Measurements from ENCODE around the gene SAE1.

SAE1 gene

DNA sequence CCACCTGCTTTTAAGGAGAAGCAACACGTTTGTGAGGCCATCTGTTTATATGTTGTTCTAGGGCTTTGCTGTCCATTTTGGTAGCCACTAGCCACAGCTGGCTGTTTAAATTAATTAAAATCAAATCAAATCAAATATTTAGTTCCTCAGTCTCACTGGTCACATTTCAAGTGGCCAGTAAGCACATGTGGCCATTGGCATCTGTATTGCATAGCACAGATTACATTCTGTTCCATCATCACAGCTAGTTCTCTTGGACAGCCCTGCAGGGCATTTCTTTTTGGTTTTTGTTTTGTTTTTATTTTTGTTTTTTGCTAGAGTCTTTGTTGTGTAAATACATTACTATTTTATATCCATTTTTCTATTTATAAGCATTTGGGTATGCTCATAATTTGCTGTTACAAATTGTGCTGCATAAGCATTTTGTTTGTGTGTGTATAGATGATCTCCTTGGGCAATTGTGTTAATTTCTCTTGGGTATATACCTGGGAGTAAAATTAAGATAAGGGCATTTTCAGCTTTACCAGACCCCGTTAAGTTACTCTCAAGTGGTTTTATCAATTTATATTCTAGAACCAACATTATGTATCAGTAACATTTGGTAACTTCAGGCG lies 31.3 kb downstream of the SAE1 start:
- Histone ChIP-seq H3K36me3 (ENCODE audit: insufficient read depth, low read length) (peaks cover 80% of the 10 kb centered on the region), H3K4me2 (ENCODE audit: insufficient read depth, low read length) (no peak overlapping the region), H3K4me3 (ENCODE audit: low read depth in 1 of 2, low read length in 2 of 2) (no peak overlapping the region), H4K20me1 (ENCODE audit: insufficient read depth, low read length) (peaks cover 50% of the 10 kb centered on the region), H3K9me3 (ENCODE audit: insufficient read depth, low read length, severe bottlenecking) (no peaks in the 10 kb centered on the region), H3K9ac (ENCODE audit: low read depth, low read length) (no peak overlapping the region), H3K79me2 (ENCODE audit: insufficient read depth, low read length) (peaks cover 78% of the 10 kb centered on the region), H2AFZ (ENCODE audit: low read depth, low read length) (no peak overlapping the region), H3K4me1 (ENCODE audit: insufficient read depth, low read length) (peaks cover 18% of the 10 kb centered on the region), H3K27ac (ENCODE audit: low read length) (no peak overlapping the region), H3K27me3 (ENCODE audit: insufficient read depth, low read length, poor library complexity) (no peaks in the 10 kb centered on the region)
- ATAC-seq (ENCODE audit: insufficient read depth, low read depth) (no peak), DNase-seq (no peak)
- TF ChIP-seq, protein P1, sequence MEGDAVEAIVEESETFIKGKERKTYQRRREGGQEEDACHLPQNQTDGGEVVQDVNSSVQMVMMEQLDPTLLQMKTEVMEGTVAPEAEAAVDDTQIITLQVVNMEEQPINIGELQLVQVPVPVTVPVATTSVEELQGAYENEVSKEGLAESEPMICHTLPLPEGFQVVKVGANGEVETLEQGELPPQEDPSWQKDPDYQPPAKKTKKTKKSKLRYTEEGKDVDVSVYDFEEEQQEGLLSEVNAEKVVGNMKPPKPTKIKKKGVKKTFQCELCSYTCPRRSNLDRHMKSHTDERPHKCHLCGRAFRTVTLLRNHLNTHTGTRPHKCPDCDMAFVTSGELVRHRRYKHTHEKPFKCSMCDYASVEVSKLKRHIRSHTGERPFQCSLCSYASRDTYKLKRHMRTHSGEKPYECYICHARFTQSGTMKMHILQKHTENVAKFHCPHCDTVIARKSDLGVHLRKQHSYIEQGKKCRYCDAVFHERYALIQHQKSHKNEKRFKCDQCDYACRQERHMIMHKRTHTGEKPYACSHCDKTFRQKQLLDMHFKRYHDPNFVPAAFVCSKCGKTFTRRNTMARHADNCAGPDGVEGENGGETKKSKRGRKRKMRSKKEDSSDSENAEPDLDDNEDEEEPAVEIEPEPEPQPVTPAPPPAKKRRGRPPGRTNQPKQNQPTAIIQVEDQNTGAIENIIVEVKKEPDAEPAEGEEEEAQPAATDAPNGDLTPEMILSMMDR (IDR thresholded peaks at IDR 0.05; ENCODE audit: borderline replicate concordance, extremely low read depth, low read length, poor library complexity, severe bottlenecking): no peak
- TF ChIP-seq EZH2 (IDR thresholded peaks at IDR 0.05; ENCODE audit: borderline replicate concordance, low read depth, low read length, severe bottlenecking): no peak

DNA sequence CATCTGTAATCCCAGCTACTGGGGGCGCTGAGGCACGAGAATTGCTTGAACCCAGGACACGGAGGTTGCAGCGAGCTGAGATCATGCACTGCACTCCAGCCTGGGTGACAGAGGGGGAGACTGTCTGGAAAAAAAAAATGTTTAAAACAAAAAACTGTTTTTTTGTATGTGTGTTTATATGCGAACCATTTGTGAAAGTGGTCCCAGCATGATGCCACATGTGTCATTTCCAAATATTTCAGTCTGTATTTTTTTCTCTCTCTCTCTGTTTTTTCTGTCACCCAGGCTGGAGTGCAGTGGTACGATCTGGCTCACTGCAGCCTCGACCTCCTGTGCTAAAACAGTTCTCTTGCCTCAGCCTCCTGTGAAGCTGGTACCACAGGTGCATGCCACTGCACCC lies 37.4 kb downstream of the SAE1 start:
- Histone ChIP-seq H3K27me3 (ENCODE audit: insufficient read depth, low read length, poor library complexity) (no peaks in the 10 kb centered on the region), H3K9me3 (ENCODE audit: insufficient read depth, low read length, severe bottlenecking) (no peaks in the 10 kb centered on the region), H3K4me1 (ENCODE audit: insufficient read depth, low read length) (no peaks in the 10 kb centered on the region), H3K79me2 (ENCODE audit: insufficient read depth, low read length) (peaks cover 61% of the 10 kb centered on the region), H3K9ac (ENCODE audit: low read depth, low read length) (no peak overlapping the region), H3K4me3 (ENCODE audit: low read depth in 1 of 2, low read length in 2 of 2) (no peak overlapping the region), H3K4me2 (ENCODE audit: insufficient read depth, low read length) (no peak overlapping the region), H2AFZ (ENCODE audit: low read depth, low read length) (no peak overlapping the region), H4K20me1 (ENCODE audit: insufficient read depth, low read length) (peaks cover 30% of the 10 kb centered on the region; the same call in 1 of the 2 replicates), H3K27ac (ENCODE audit: low read length) (no peak overlapping the region), H3K36me3 (ENCODE audit: insufficient read depth, low read length) (peaks cover 77% of the 10 kb centered on the region)
- DNase-seq (no peak), ATAC-seq (ENCODE audit: insufficient read depth, low read depth) (no peak)
- TF ChIP-seq EZH2 (IDR thresholded peaks at IDR 0.05; ENCODE audit: borderline replicate concordance, low read depth, low read length, severe bottlenecking): no peak
- TF ChIP-seq, protein P1 (IDR thresholded peaks at IDR 0.05; ENCODE audit: borderline replicate concordance, extremely low read depth, low read length, poor library complexity, severe bottlenecking): no peak

DNA sequence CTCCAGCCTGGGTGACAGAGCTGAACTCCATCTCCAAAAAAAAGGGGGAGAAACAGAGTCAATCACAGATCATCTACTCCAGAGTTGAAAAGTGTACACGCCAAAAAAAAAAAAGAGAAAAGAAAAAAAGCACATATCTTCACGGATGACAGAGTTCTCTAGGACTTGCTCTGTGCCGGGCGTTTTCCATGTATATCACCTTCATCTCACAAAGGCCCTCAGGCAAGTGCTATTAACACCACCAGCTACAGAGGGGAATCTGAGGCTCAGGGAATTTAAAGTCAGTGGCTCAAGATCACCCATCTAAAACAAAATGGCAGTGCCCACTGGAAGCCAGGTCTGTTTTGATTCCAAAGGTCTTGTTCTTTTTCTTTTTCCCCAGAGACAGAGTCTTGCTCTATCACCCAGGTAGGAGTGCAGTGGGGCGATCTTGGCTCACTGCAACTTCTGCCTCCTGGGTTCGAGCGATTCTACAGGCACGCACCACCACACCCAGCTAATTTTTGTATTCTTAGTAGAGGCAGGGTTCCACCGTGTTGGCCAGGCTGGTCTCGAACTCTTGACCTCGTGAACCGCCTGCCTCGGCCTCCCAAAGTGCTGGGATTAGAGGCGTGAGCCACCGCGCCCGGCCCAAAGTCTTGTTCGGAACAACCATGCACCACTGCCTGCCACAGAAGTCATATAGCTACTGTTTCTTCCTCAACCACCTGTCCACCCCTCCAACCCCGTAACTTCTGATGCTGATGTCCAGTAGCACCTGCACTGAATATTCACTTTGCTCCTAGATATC lies 42.2 kb downstream of the SAE1 start:
- peaks cover 66% of the 10 kb centered on the region for H3K79me2 ChIP-seq (ENCODE audit: insufficient read depth, low read length)
- H4K20me1 ChIP-seq (ENCODE audit: insufficient read depth, low read length): peaks cover 40% of the 10 kb centered on the region; the same call in 1 of the 2 replicates
- no peak overlapping the region for H3K4me2 ChIP-seq (ENCODE audit: insufficient read depth, low read length)
- no peaks in the 10 kb centered on the region for H3K27me3 ChIP-seq (ENCODE audit: insufficient read depth, low read length, poor library complexity)
- no peak overlapping the region for H2AFZ ChIP-seq (ENCODE audit: low read depth, low read length)
- H3K9ac ChIP-seq (ENCODE audit: low read depth, low read length): no peak overlapping the region
- TF ChIP-seq, protein P1 (IDR thresholded peaks at IDR 0.05; ENCODE audit: borderline replicate concordance, extremely low read depth, low read length, poor library complexity, severe bottlenecking): no peak
- TF ChIP-seq EZH2 (IDR thresholded peaks at IDR 0.05; ENCODE audit: borderline replicate concordance, low read depth, low read length, severe bottlenecking): no peak
- DNase-seq (no peak), ATAC-seq (ENCODE audit: insufficient read depth, low read depth) (no peak)
- H3K4me3 ChIP-seq (ENCODE audit: low read depth in 1 of 2, low read length in 2 of 2): no peak overlapping the region
- no peaks in the 10 kb centered on the region for H3K9me3 ChIP-seq (ENCODE audit: insufficient read depth, low read length, severe bottlenecking)
- no peak overlapping the region for H3K27ac ChIP-seq (ENCODE audit: low read length)
- H3K36me3 ChIP-seq (ENCODE audit: insufficient read depth, low read length): peaks cover 86% of the 10 kb centered on the region
- H3K4me1 ChIP-seq (ENCODE audit: insufficient read depth, low read length): no peaks in the 10 kb centered on the region

Data from DND-41 (cell line).